Activated gamma-delta T cell (primary cell): Measurements from ENCODE around the gene GTSF1L.
"Not testable (repeated sequence)": the region's sequence is repeated elsewhere in the genome, so short reads cannot be mapped to it uniquely, and the experiment has no call there.

Source experiments
- DNase-seq: peaks from one replicate; lab custom pipeline; 2025; lab: John Stamatoyannopoulos, UW
- total RNA-seq, 2 donors: gene quantifications; one replicate each; lab custom pipeline; 2026; lab: John Stamatoyannopoulos, UW

GTSF1L gene
- total RNA-seq = 0 reads per million in 2 donors

GRCh38 chr20:43726811-43727338 is at the start of gene GTSF1L:
Gene GTSF1L, minus strand, starts transcription at chr20:43727002. Its CDS starts 308 bp downstream, at chr20:43726694.
- no peak for DNase-seq

- DNase-seq = no peak
Observed at GRCh38 chr20:43774754-43775153, 48.0 kb upstream of the GTSF1L start.

- DNase-seq = no peak
Observed at GRCh38 chr20:43771503-43772190, 44.8 kb upstream of the GTSF1L start.

GRCh38 chr20:43770342-43770741 is 43.5 kb upstream of the GTSF1L start:
- no peak for DNase-seq

- no peak for DNase-seq
Observed at GRCh38 chr20:43767686-43768474, 41.1 kb upstream of the GTSF1L start.

GRCh38 chr20:43766917-43767316 is 40.1 kb upstream of the GTSF1L start:
- DNase-seq = no peak

GRCh38 chr20:43766385-43766784 is 39.6 kb upstream of the GTSF1L start:
- DNase-seq = no peak

- no peak for DNase-seq
Observed at GRCh38 chr20:43765916-43766315, 39.1 kb upstream of the GTSF1L start.

- DNase-seq = no peak
Observed at GRCh38 chr20:43762911-43763310, 36.1 kb upstream of the GTSF1L start.

GRCh38 chr20:43761386-43762340 is 34.9 kb upstream of the GTSF1L start:
- DNase-seq = no peak

GRCh38 chr20:43757888-43758287 is 31.1 kb upstream of the GTSF1L start:
- not testable (repeated sequence) for DNase-seq

GRCh38 chr20:43755851-43756250 is 29.0 kb upstream of the GTSF1L start:
- DNase-seq = no peak

- DNase-seq = no peak
Observed at GRCh38 chr20:43755390-43755789, 28.6 kb upstream of the GTSF1L start.

- no peak for DNase-seq
Observed at GRCh38 chr20:43752561-43753301, 25.9 kb upstream of the GTSF1L start.

- no peak for DNase-seq
Observed at GRCh38 chr20:43752051-43752360, 25.2 kb upstream of the GTSF1L start.

GRCh38 chr20:43751167-43752050 is 24.6 kb upstream of the GTSF1L start:
- DNase-seq = no peak

GRCh38 chr20:43750774-43751166 is 24.0 kb upstream of the GTSF1L start:
- DNase-seq = no peak

- peak; percentile 66 for DNase-seq
Observed at GRCh38 chr20:43749734-43750294, 23.0 kb upstream of the GTSF1L start.

GRCh38 chr20:43748274-43748673 is 21.5 kb upstream of the GTSF1L start:
- DNase-seq = no peak
